Measurements from ENCODE around the gene KLHL17.

The KLHL17 gene

DNA sequence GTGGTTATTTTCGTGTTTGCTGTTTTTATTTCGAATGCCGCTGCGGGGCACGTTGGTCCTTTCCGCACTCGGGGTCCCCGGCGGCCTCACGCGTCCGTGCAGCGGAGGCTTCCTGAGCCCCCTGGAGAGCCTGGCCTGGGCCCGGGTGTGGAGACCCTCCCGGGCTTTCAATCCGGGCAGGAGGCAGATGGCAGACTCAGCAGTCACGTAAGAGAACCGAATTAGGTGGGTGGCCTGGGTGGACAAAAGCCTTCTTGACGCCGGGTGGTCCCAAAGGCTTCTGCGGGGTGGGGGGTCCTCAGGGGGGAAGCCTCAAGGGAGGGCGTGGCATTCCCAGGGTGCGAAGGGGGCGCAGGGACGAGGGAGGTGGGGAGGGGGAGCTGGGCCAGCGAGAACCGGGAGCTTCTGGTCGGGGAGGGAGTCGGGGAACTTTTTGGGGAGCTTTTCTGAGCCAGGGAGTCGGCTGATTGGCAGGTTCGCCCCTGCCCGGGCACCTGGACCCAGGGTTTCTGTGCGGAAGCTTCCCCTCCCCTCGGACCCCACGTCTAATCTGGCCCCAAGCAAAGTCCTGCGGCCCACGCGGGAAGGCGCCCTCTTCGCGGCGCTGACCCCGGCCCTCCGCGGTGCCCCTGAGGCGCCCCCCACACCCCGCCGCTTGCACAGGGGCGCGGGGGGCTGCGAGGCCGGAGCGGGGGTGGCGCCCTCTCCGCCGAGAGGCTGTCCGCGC is 40.8 kb downstream of the KLHL17 start:
- in situ Hi-C loops (cut with HindIII; ENCODE audit: low sequenced_read_pairs), result no loop called here
- DNase-seq (ENCODE audit: low read depth, low spot score), result no peak
- peak overlapping the region; percentile 32 for H3K4me3 ChIP-seq (ENCODE audit: low read depth, low read length)
- TF ChIP-seq, protein P1, sequence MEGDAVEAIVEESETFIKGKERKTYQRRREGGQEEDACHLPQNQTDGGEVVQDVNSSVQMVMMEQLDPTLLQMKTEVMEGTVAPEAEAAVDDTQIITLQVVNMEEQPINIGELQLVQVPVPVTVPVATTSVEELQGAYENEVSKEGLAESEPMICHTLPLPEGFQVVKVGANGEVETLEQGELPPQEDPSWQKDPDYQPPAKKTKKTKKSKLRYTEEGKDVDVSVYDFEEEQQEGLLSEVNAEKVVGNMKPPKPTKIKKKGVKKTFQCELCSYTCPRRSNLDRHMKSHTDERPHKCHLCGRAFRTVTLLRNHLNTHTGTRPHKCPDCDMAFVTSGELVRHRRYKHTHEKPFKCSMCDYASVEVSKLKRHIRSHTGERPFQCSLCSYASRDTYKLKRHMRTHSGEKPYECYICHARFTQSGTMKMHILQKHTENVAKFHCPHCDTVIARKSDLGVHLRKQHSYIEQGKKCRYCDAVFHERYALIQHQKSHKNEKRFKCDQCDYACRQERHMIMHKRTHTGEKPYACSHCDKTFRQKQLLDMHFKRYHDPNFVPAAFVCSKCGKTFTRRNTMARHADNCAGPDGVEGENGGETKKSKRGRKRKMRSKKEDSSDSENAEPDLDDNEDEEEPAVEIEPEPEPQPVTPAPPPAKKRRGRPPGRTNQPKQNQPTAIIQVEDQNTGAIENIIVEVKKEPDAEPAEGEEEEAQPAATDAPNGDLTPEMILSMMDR (IDR thresholded peaks at IDR 0.05; ENCODE audit: low read depth, low read length), result no peak

DNA sequence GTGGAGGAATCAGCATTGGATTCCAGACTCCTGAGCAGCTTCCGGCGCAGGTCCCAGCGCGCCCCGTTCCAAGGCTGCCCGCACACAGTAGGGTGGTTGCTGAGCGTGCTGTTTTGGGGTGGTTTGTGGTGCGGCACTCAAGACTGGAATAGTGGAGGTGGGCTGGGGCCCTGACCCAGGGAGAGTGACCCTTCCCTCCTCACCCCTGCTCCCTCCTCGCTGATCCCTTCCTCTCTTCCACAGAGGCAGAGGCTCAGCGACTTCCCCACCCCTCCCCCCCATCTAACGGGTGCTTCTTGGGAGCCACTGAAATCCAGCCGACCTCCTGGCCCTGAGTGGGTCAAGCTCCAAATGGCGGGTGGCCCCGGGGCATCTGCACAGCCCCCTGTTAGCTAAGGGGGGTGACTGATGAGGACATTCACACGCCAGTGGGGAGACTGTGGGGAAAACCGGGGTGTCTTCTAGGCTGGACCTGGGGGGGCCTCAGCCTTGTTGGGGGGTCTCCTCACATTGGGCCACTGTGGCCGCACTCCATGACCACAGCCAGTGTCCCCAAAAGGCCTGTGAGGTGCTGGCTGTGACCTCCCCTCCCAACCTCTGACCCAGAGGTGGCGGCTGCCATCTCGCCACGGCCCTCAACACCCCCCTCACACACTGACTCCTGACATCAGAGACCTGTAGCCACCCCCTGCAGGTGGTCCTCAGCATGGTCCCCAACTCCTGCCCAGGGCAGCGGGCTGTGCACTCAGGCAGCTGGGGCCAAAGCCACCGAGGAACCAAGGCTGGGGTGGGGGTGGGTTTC is 43.4 kb downstream of the KLHL17 start:
- no peak overlapping the region for H3K4me3 ChIP-seq (ENCODE audit: low read depth, low read length)
- DNase-seq (ENCODE audit: low read depth, low spot score), result no peak
- in situ Hi-C loops (cut with HindIII; ENCODE audit: low sequenced_read_pairs), result no loop called here
- TF ChIP-seq, protein P1 (IDR thresholded peaks at IDR 0.05; ENCODE audit: low read depth, low read length), result no peak

DNA sequence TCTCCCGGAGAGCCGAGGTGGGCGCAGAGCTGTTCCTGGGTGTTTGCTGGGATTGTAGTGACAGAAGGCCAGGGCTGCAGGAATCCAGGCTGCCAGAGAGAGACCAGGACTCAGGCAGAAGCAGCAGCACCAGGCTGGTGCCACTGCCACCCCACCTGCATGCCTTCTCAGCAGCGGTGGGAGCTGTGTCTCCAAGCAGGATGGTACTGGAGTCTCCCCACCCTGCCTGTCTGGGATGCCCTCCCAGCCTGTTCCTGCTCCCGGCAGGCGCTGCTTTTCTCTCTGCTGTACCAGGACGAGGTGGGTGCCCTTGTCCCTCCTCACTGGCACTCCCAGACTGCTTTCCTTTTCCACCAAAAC is 44.0 kb downstream of the KLHL17 start:
- TF ChIP-seq, protein P1 (IDR thresholded peaks at IDR 0.05; ENCODE audit: low read depth, low read length), result no peak
- in situ Hi-C loops (cut with HindIII; ENCODE audit: low sequenced_read_pairs), result no loop called here
- no peak overlapping the region for H3K4me3 ChIP-seq (ENCODE audit: low read depth, low read length)
- DNase-seq (ENCODE audit: low read depth, low spot score), result no peak

DNA sequence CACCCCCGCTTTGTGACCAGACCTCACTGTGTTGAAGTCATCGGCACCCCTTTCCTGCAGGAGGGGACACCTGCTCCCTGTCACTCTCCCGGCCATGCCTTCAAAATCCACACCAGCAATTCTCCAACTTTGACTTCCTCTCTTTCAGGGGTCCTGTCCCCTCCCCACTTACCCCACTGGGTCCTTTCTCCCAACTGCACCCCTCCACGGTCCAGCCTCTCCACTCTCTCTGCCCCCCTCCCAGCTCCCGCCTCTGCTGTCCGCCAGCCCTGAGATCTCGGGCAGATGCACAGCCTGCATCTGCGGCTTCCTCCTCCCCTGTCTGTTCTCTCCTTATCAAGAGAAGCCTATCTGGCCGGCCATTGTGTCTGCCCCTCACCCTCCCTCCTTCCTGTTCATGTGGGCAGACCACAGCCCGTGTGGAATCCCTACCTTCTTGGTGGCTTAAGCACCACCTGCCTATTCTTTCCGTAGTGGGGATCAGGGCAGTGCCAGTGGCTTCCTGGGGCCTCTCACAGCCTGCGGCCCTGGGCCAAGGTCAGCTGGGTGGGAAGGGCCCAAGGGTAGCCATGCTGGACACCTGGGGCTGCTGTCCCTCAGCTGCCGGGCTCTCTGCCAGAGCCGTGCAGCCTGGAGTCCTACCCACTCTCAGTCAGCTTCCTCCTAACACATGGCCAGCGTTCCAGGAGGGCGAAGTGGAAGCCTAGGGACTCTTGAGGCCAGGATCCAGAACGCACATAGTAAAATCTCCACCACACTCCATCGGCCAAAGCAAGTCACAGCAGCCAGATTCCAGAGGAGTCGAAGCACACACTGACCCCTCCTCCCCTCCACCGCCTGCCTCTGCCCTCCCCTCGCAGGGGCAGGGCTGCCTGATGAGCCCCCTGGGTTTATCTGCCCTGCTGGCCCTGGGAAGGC is 44.7 kb downstream of the KLHL17 start:
- DNase-seq (ENCODE audit: low read depth, low spot score), result peak; percentile 35
- TF ChIP-seq, protein P1 (IDR thresholded peaks at IDR 0.05; ENCODE audit: low read depth, low read length), result no peak
- in situ Hi-C loops (cut with HindIII; ENCODE audit: low sequenced_read_pairs), result no loop called here
- no peak overlapping the region for H3K4me3 ChIP-seq (ENCODE audit: low read depth, low read length)

DNA sequence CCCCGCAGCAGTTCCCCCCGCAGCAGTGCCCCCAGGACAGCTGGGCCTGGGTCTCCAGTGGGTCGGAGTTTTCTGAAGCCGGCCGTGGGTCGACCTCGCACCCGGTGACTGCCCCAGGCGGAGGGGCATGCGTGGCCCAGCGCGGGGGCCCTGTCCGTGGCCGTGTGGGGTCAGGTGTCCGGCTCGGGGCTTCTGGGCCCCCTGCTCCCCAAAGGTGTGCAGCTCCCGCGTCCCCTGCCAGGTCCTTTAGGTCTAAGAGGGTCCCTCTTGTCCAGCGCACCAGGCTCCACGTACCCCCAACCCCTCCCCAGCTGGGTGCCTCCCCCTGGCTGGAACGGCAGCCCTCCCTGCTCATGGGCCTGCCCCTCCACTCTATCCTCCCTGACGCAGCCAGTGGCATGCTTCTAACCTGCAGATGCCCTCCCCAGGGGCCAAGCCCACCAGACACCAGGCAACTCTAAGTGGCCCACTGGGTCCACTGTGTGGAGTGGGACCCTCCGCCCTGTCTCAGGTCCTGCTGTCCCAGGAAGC is 45.5 kb downstream of the KLHL17 start:
- TF ChIP-seq, protein P1 (IDR thresholded peaks at IDR 0.05; ENCODE audit: low read depth, low read length), result no peak
- H3K4me3 ChIP-seq (ENCODE audit: low read depth, low read length), result no peak overlapping the region
- in situ Hi-C loops (cut with HindIII; ENCODE audit: low sequenced_read_pairs), result no loop called here
- DNase-seq (ENCODE audit: low read depth, low spot score), result no peak

All from astrocyte of the spinal cord (primary cell).